GM12872 (cell line): Measurements from ENCODE around the gene HRH2.

Experiments used
- TF ChIP-seq, protein P1 (sequence below): IDR thresholded peaks from 3 replicates; pipeline ENCODE4 v1.5.1; 2011; ENCODE audit warnings: low read depth, mild to moderate bottlenecking, low read length, moderate library complexity; ENCODE audit not compliant: insufficient read depth

The HRH2 gene

DNA sequence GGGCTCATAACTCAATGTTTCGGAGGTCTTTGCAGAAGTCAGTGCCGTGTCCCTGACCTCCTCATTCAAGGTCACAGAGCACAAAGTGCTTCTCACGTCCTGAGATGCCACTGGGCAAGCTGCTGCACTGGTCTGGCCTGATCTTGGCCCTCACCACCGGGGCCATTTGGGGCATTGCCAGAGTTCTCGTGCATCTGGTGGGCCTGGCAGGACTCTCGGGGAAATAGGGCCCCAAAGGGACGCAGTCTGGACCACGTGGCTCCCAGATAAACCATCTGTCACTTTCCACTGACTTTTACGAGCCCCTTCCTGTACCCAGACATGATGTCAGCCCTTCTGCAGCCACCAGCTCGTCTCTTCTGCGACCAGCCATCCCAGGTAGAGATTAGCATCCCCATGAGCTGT, 54.8 kb downstream of the HRH2 start:
- TF ChIP-seq, protein P1, sequence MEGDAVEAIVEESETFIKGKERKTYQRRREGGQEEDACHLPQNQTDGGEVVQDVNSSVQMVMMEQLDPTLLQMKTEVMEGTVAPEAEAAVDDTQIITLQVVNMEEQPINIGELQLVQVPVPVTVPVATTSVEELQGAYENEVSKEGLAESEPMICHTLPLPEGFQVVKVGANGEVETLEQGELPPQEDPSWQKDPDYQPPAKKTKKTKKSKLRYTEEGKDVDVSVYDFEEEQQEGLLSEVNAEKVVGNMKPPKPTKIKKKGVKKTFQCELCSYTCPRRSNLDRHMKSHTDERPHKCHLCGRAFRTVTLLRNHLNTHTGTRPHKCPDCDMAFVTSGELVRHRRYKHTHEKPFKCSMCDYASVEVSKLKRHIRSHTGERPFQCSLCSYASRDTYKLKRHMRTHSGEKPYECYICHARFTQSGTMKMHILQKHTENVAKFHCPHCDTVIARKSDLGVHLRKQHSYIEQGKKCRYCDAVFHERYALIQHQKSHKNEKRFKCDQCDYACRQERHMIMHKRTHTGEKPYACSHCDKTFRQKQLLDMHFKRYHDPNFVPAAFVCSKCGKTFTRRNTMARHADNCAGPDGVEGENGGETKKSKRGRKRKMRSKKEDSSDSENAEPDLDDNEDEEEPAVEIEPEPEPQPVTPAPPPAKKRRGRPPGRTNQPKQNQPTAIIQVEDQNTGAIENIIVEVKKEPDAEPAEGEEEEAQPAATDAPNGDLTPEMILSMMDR, result no peak

DNA sequence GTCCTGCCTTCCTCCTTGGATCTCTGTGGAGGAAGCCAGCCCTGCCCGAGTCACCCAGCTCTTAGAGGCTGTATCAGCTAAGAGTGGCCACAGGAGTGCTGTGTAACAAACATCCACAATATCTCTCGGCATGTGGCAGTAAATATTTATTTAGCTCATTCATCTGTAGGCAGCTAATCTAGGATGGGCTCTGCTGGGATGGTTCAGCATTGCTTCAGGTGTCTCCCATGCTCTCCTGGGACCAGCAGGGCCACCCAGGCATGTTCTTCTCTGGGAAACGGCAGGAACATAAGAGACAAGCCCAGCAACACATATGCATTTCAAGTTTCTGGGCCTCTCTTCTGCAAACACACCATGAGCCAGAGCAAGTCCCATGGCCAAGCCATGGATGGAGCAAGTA, 56.1 kb downstream of the HRH2 start:
- TF ChIP-seq, protein P1, result no peak

DNA sequence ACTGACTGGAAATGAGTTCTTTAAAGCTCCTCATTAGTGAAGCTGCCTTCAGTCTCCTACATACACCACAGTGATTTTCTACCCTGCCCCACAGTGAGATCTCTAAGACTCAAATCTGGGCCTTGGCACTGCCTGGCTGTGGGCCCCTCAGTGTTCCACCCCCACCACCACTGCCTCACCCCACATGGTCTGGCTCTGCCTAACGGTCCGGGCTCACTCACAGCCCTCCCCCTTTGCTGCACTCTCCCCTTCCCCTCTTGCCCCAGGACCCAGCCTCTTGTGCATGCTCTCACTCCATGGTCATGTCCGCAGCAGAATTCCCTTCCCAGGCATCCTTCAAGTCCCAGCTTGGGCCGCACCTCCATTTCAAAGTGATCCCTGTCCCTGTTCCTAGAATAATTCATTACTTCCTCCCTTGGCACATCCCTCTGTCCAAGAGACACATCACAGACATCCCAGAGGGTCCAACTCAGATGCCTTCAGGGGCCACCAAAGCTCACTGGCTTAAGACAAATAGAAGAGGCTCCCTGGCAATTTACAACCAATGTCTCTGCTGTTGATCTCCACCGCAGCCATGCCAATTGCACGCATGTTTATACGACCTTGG, 56.7 kb downstream of the HRH2 start:
- TF ChIP-seq, protein P1, result no peak

DNA sequence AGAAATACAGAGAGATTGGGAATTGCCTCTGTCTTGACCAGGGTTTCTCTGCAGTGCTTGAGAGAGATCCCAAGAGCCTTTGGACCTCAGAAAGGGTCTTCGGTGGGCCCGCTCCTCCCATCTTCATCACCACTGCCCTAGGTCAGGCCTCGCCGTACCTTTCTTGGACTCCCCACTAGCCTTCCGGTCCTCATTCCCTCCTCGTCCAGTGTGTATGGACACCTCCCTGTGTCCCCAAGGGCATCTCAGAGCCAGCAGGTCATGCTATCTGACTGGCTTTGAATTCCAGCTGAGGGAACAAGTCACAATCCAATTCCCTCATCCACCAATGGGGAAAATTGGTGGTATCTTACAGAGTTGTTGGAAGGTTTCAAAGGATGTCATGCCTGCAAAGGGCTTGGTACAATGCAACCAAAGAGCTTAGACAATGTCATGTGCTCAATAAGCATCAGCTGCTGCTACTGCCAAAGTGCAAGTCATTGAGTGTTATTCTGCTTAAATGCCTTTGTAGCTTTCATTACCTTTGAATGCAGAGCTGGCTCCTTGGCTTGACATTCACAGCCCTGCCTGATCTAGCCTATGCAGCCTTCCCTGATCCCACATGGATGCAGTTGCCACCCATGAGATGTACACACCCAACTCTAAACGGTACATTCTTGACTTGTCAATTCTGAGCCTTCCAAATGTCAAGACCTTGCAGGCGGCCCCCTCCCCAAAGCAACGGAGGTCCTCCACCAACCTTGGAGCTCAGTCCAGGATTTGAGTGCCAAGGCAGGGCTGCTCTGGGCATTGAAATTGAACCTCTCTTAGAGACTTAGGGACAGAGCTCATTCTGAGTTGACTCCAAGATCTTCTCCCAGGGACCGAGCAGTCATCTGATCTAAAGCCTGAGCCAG, 58.0 kb downstream of the HRH2 start:
- TF ChIP-seq, protein P1, result no peak

DNA sequence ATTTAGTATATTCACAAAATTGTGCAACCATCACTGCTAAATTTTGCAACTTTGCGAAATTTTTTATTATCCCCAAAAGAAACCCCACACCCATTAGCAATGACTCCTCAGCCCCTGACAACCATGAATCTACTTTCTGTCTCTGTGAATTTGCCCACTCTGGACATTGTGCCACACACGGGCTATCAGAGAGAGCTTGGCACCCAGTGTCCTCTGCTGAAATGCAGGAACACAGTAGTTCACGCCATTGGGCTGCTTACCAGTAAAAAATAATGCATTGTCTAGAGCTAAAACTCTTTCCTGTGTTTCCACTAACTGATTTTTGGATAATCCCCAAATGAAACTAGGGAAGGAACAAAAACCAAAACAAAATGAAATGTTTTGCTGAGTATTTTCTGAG, 60.0 kb downstream of the HRH2 start:
- TF ChIP-seq, protein P1, result no peak

DNA sequence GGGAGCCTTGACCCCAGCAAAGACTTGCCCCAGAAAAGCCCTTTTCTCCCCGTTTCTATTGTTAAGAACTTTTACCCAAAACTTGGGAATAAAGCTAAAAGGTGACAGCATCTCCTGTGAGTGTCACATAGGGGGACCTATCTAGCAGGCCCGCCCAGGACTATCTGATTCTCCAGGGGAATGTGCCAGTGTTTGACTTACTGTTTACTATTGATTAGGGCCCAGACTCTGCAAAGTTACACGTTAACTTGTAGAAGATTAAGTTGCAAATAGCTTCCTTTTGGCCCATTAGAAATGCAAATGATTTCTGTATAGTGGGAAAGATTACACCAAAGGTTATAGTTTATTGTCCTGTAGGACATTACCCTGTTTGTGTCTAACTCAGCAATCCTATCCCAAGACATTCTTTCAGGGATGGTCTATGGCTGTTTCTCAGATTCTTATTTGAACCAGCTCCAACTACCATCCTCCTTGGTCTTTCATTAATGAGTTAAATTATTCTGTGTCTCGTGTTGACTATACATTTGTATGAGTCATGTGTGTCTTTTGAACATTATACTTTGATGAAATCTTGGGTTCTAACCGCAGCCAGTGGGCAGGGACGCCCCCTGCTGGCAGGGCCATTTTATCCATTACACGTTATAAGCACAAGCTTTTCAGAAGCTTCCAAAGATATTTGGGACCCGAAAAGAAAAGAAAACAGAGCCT, 60.7 kb downstream of the HRH2 start:
- TF ChIP-seq, protein P1, result peak; percentile 21; the same call in 2 of the 3 replicates
